K562 (cell line): Measurements from ENCODE around the gene MTHFS.

Experiments
- CTCF ChIP-seq, 3 experiments: IDR thresholded peaks in 2 of 3; conservative IDR thresholded peaks in 1 of 3; 2 replicates each; pipeline ENCODE4 v1.5.1; 2011 to 2012; ENCODE audit warnings: low read length in 3 of 3, mild to moderate bottlenecking in 3 of 3, control low read depth in 2 of 3, improper control_type of control experiment in 1 of 3, inconsistent platforms in 1 of 3, low read depth in 1 of 3, mixed read lengths in 1 of 3, moderate library complexity in 1 of 3; ENCODE audit not compliant: insufficient read depth in 2 of 3
- E4F1 ChIP-seq: fragments of 250-450 bp; sonication (Bioruptor Pico); IDR thresholded peaks from 2 replicates; pipeline ENCODE4 v1.5.0; 2021; ENCODE audit warnings: mild to moderate bottlenecking, borderline replicate concordance
- ETV1 ChIP-seq: fragments of 450-650 bp; conservative IDR thresholded peaks from 2 replicates; pipeline ENCODE4 v1.6.1; 2016; ENCODE audit warnings: missing genetic modification characterization, control low read depth, low read depth, missing compliant biosample characterization
- FOXK2 ChIP-seq, 2 experiments: fragments of 450-650 bp; IDR thresholded peaks in 1 of 2; conservative IDR thresholded peaks in 1 of 2; 2 replicates each; pipeline ENCODE4 v1.6.1; 2016; ENCODE audit warnings: low read depth in 2 of 2, mild to moderate bottlenecking in 1 of 2
- POLR2G ChIP-seq: fragments of 200-400 bp; formaldehyde crosslinking; IDR thresholded peaks from 2 replicates; pipeline ENCODE4 v1.6.1; 2017; ENCODE audit warnings: low read depth, mild to moderate bottlenecking, antibody characterized with exemption, low read length, moderate library complexity
- RAD21 ChIP-seq, 2 experiments: fragments of 250-450 bp in 1 of 2; fragments of 450-650 bp in 1 of 2; sonication (Bioruptor Pico) in 1 of 2; formaldehyde crosslinking in 1 of 2; IDR thresholded peaks in 1 of 2; conservative IDR thresholded peaks in 1 of 2; 2 replicates each; pipeline versions ENCODE4 v1.4.0 to v1.8.0; 2020 to 2022; ENCODE audit warnings: mild to moderate bottlenecking in 2 of 2, moderate library complexity in 1 of 2
- ZBTB7A ChIP-seq: IDR thresholded peaks from 2 replicates; pipeline ENCODE4 v1.6.1; 2011; ENCODE audit warnings: low read depth, mild to moderate bottlenecking, low read length, moderate library complexity, borderline replicate concordance; ENCODE audit not compliant: control insufficient read depth
- ZNF274 ChIP-seq: IDR thresholded peaks from 2 replicates; pipeline ENCODE4 v1.6.1; 2011; ENCODE audit warnings: low read depth, mild to moderate bottlenecking, low read length, moderate library complexity, borderline replicate concordance

- TF ChIP-seq ZNF274 (no peak), CTCF (IDR thresholded peaks at IDR 0.05 in 2 of 3, conservative IDR thresholded peaks at IDR 0.05 in 1 of 3; ENCODE audit: insufficient read depth in 2 of 3, low read depth in 1 of 3, low read length in 3 of 3) (no peak), ETV1 (tag) (no peak), POLR2G (no peak), RAD21 (CRISPR knock-in tag; conservative IDR thresholded peaks at IDR 0.05 in 1 of 2, IDR thresholded peaks at IDR 0.05 in 1 of 2) (no peak), ZBTB7A (no peak), E4F1 (CRISPR knock-in tag) (no peak), FOXK2 (conservative IDR thresholded peaks at IDR 0.05 in 1 of 2, IDR thresholded peaks at IDR 0.05 in 1 of 2; ENCODE audit: low read depth in 2 of 2) (no peak)
These were observed 85.1 kb downstream of the MTHFS start for GRCh38 chr15:79811406-79812405.
